Hematopoietic multipotent progenitor cell (in vitro differentiated cells): Measurements from ENCODE around the gene SP3. TPM values are rescaled to one million over a fixed set of nuclear protein-coding genes. Genes with fewer than 3 reads are reported as not detected.

Experiments used
- DNase-seq, 3 donors: peaks; one replicate each; pipeline ENCODE4 v3.0.0-alpha.2; 2011 to 2015; ENCODE audit warnings: low read depth in 2 of 3, low spot score in 2 of 3
- total RNA-seq: library from RNA; depleted of rRNA; stranded (reverse); fragments of >200 nt; gene quantifications from one replicate; pipeline ENCODE4 v1.2.3, GENCODE V29; 2012

The SP3 gene
- total RNA-seq, 1 donor: 104 TPM

DNA sequence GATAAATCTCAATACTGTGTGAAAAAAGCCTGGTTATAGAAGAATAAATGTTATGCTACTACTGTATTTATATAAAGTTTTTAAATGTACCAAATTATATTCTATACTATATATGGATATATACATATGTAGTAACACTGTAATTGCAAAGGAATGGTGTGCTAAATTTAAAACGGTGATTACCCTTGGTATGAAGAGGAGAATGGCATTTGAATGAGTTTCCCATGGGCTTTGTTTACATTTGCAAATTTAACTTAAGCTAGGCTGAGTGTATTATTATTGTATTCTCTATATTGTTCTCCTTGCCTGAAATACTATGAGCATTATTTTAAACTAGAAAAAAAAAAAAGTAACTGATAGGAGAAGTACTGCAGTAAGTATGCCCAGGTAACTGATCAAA, 4.7 kb upstream of the SP3 start:
- DNase-seq: no peak

DNA sequence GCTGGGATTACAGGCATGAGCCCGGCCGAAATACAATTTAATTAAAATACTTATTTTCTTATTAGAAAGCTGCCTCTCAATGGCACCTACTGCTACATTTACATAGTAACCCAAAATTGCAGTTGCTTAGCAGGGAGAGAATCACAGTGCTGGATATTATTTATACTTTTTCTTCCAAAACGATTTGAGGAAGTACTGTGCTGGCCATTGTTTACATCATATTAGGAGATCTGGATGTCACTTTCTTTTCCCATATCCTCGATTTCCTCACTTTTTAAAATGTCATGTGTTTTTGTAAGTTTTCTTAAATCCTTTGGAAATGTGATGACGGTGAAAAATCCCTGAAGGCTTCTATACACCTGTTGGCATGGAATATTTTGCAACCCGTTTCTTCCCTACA, 3.4 kb upstream of the SP3 start:
- DNase-seq: no peak

DNA sequence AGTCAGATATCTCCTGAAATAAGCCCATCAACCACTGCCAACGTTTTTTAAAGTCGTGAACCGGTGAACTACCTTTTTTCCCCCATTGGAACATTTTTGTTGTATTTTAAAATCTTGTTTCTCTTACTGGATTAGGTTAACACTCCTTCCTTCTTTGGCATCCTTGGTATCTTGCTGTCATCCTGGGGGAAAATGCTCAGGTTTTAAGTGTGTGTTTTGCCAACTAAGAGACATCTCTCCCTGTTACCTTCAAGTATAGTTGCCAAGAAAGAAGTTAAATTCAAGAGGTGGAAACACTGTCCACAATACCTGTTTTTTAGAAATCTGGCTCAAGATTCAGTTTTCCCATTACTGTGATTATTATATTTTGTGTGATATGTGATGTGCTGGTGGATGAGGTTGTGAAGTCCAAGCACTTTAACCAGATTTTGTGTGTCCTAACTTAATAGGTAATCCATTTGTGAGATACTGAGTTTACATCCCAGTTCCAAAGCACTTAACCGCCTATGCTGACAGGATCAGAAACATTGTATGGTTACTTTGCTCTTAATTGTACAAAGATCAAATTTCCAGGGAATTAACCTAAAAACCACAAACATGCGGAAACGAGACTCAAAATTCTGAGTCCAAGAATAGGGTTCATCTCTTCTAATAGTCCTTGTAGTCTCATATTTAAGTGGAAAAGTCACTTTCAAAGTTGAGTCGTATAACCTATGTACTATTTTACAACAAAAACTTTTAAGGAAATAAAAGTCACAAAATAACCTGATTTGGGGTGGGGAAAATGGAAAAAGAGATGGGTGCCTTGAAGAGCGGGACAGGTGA, 1.3 kb upstream of the SP3 start:
- DNase-seq: no peak

DNA sequence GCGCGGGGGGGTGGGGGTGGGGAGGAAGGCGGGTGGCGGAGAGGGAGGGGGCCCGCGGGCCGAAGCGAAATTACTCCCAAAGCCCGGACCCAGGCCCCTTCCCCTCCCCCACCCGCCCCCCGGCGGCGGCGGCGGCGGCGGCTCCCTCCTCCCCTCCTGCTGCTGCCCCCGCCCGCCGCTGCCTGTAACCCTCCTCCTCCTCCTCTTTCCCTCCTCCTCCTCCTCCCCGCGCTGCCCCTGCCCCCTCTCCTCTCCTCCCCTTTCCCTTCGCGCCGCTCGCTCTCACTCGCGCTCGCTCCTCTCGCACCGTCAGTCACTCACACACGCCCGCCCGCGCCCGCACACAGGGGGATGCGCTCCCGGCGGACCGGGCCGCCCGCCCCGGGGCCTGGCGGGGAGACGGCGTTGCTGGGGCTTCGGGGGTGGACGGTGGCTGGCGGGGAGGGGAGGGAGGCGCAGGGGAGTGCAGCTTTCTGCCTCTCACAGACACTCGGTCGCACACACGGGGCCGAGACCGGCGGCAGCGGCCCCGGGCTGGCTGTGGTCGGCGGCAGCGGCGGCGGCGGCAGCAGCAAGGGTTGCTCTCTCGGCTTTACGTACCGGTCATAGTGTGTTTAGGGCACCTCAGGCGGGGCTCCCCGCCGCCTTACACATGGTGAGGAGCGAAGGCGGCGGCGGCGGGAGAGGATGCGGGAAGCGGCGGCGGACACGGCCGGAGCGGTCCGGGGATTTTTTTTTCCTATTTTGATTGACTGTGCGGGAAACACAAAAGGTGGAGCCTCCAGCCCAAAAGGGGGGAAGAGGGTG, 405 bp downstream of the SP3 start:
- peak; percentile 63 to 91 (median 83) for DNase-seq

DNA sequence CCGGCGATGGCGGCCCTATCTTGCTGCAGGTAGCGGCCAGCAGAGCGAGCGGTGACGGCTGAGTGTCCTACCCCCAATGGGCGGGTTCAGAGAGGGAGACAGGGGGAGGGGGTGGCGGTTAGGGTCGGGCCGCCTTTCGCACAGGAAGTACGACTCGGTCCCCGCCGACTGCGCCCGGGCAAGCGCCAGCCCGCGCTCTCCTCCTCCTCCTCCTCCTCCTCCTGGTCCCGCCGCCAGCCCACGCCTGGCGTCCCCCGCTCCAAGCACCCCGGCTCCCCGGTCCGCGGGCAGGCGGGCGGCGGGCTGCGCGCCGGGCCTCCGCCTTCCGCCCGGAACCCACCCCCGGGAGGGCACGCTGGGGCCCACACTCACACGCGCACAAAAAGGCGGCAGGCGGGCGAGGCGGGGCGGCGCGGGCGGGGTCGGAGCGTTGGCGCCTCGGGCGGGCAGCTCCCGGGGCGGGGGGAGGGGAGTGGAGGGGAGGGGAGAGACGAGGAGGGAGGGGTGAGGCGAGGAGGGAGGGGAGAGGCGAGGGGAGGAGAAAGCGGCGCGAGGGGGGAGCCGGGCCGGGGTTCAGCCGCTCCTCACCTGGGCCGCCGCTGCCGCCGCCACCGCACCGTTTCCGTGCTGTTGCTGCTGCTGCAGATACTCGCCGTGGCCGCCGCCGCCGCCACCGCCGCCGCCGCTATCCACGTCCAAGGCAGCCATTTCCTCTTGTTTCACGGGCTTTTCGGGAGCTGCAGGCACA, 1.2 kb downstream of the SP3 start:
- peak; percentile 82 to 94 (median 92) for DNase-seq

DNA sequence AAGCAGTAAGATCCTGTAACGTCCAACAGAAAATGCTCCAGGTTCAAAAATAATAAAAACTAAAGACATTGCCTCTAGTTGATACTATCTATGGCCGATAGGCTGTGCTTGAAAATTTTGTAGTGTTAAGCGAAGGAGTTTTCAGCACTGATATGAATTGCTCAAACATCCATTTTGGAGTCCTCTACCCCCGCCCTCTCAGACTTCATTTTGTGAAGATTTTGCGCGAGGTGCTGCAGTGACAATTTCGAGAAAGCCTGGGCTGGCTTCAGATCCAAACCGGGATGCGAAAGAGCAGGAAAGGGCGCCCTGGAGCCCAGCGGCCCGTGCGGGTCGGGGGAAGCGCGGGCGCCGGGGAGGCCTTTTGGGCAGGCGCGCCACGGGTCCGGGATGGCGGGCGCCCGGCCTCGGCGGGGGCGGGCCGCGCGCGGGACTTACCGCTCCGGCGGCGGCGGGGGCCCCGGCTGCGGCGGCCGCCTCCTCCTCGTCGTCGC, 1.8 kb downstream of the SP3 start:
- peak; percentile 49 to 88 (median 70) for DNase-seq

DNA sequence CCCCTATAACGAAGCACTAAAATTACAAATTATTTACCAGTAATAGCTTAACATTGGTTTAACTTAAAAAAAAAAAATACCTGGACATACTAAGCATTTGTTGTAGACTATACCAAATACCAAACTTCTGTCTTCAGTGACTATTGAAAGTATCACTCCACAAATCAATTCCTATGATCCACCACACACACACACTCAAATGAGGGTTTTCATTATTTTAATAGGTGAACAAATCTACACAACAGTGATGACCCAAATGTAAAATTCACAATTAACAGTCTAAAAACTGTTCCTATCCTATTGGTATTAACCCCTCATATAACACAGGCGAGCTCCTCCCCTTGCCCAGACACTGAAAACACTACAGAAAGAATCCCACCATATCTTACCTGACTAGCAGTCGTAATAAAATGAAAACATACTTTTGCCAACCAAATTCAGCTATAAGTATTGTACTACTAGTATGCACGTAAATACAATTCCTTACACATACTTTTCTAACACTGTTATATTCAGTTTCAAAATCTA, 2.5 kb downstream of the SP3 start:
- DNase-seq: no peak

DNA sequence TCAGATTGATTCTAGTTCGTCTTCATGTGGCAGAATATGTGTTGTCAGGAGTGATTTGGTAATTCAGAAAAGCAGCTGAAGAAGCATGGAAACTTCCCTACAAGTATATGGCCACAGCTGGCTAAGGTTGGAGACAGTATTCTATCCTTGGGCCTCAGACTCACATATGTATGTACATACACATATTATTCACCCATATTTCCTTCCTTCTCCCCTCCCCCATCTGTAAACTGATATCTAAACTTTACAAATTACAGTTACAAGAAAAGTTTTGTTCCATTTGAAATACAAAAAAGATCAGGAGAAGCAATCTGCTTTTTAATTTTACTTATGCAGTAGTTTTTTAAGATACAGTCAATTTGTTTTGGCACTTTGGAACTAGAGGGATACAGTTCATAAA, 3.1 kb downstream of the SP3 start:
- DNase-seq: no peak

DNA sequence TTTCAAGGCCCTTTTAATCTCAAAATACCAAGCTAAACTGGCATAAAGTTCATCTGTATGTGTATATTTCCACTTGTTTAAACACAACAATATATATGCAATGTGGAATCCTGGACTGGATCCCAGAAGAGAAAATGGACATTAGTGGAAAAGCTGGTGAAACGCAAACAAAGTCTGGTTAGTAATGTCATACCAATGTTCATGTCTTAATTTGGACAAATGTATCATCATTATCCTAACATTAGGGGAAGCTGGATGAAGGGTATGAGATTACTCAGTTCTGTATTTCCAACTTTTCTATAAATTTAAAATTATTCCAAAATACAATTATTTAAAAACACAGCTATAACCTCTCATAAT, 3.8 kb downstream of the SP3 start:
- DNase-seq: no peak

DNA sequence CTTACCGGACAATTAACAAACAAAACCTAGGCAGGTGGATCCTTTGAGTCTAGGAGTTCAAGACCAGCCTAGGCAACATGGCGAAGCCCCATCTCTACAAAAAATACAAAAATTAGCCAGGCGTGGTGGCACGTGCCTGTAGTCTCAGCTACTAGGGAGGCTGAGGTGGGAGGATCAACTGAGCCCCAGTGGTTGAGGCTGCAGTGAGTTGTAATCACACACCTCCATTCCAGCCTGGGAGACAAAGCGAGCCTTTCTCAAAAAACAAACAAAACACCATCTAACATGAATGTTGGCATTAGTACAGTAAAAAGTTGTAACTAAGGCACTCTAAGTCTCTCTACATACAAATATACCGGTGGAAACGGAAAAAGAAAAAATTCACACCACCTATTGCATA, 5.3 kb downstream of the SP3 start:
- DNase-seq: no peak

DNA sequence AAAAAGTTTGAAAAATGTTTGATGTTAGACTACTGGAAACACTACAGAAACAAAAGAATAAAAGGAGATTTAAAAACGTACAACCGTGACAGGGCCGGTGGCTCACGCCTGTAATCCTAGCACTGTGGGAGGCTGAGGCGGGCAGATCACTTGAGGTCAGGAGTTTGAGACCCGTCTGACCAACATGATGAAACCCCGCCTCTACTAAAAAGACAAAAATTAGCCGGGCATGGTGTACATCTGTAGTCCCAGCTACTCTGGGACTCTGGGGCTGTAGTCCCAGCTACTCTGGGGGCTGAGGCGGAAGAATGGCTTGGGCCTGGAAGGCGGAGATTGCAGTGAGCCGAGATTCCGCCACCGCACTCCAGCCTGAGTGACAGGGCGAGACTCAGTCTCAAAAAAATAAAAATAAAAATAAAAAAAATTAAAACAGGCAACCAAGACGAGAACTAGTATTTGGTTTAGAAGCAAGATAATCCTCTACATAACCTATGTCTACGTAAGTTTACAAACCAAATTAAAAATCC, 5.8 kb downstream of the SP3 start:
- no peak for DNase-seq

DNA sequence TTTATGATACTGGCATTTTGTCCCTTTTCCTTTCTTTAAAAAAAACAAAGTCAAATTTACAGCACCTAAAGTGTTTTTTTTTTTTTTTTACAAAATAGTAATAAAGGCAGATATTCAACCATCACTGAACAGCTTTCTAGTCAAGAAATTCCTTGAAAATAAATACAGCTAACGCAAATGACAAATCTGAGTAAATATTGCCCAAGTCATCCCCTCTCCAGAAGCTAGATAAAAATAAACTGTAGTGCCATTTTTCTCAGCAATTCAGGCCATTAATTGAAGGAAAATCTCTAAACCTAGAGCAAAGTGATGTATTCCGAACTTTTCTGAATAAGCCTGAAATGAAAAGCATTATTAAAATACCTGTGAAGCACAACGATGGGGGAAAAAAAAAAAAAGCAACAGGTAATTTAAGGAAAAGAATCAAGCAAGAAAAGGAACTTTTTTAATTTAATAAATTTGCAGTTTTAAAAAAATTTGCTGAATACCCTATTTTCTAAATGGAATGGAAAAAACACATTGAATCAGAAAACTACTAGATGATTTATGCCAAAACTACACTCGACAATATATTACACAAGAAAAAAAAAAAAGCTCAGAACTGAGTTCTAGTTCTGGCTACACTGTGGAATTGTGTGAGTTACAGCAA, 6.9 kb downstream of the SP3 start:
- no peak for DNase-seq

DNA sequence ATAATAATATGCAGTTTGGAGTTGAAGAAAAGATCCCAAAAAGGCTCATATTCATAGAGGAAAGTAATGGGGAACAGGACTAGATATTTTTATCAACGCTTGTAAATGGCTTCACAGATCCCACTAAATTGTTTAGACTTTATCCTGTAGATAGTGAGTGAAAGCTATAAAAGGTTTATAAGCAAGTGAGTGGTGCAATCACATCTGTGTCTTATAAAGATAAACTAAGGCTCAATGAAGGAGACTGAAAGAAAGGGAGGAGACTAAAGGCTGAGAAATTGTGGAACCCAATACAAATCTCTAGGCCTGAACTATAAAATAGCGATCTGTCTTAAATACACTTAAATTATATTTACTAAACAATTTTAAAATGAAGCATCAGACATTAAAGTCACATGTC, 7.7 kb downstream of the SP3 start:
- DNase-seq: no peak

DNA sequence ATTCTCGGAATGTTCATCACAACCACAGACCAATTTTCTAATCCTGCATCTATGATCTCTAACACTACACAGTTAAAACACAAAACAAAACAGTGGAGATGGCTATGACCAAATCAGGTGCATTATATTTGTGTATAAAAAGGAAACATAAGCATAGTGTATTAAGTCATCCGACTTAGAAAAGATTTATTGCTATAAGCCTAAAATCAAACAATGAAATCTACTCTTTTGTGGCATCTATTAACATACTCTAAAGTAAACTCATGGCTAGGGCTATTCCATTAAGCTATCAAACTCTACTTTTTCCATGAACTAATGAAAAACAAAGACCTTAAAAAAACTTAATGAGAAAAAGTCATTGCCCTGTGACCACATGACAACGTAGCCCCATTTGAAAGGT, 8.7 kb downstream of the SP3 start:
- no peak for DNase-seq

DNA sequence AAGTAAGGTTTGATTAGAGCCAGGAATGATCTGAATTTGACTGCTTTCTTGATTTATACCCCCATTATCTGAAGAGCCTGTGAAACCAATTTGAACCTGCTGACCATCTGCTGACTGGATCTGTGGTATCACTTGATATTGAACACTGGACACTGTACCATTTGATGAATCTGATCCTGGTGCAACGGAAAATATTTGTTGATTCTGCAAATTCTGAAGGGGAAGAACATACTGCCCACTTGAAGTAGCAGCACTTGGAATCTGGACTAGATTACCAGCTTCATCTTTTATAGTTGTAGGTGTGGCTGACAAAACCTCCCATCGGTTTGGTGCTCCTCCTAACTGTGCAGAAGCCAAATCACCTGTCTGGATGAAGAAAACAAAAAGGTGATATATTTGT, 9.3 kb downstream of the SP3 start:
- DNase-seq: no peak

DNA sequence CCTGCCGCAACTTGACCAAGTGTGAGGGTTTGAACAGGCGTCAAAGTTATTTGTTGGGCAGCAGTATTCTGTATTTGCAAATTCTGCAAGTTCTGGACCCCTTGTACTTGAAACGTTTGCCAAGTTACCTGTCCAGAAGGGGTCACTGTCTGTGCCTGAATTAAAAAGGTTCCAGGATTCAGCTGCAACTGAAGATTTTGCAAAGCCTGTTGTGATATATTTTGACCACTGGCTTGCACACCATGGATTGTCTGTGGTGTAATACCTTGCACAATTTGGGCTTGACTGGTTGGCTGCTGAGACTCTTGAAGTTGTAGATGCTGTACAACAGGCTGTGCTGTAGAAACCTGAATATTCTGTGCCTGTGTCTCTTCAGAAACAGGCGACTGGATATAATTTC, 10.2 kb downstream of the SP3 start:
- no peak for DNase-seq

DNA sequence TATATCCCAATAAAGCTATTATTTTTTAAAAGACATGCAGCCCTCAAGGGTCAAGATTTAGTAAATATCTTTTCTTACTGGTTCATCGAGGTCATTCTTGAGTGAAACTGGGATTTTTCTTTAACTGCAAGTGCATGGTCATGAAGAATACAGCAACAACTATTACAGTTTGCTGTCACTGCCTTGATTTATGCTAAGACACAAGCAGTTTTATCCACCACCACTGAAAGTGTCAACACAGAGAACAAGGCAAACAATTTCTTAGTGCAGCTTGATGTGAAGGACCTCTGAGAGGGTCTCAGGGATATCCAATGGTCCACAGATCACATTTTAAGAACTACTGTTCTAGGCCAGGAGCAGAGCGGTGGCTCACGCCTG, 12.1 kb downstream of the SP3 start:
- no peak for DNase-seq

DNA sequence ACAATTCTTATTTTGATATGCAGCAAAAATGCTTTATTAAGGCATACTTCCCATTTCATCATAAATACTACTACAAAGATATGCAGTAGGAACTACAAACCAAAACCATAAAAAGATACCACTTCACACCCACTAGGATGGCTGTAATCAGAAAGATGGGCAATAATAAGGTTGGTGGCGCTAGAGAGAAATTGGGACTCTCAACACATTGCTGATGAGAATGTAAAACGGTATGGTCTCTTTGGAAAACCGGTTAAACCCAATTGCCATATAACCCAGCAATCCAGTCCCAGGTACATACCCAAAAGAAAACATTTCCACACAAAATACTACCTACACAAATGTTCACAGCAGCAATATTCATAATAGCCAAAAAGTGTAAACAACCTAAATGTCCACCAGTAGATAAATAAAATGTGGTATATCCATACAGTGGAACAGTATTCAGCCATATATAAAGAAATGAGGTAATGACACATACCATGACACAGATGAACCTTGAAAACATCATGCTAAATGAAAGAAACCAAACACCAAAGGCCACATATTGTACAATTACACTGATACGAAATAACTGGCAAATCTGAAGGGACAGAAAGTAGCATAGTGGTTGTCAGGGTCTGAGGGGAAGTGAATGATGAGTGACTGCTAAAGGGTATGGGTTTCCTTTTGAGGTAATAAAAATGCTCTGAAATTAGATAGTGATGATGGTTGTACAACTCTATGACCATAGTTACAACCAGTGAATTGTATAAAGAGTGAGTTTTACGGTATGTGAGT, 12.7 kb downstream of the SP3 start:
- peak in 1 of 3 donors; percentile 27 for DNase-seq

DNA sequence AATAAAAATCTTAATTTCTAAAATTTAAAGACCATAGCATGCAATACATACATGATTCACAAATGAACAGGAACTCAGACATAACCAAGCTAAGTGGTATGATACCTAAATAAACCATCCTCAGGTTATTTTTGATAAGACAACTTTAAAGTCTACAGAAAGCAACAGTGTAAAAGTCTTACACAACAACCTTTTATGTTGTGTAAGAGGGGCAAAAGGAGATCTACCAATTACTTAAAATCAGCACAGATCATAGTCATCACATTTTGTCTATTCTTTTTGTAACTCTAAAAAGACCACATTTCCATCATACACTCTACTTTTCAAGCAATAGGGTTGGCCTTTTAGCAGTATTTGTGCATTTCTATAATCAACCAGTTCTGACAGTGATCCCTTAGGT, 16.3 kb downstream of the SP3 start:
- DNase-seq: no peak

DNA sequence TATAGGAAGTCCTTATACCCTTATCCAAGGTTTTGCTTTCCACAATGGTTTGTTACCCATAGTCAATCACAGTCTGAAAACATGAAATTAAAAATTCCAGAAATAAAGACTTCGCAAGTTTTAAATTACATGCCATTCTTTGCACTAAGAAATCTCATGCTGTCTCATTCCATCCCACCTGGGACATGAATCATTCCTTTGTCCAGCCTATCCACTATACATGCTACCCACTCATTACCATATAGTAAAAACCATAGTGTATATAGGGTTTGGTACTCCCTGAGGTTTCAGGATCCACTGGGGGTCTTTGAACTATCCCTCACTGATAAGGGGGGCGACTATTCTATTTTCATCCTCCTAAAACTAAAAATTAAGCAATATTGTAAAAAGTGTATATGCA, 17.0 kb downstream of the SP3 start:
- DNase-seq: no peak
